GM18526 (cell line): Measurements from ENCODE around the gene SLC35A1.

Experiments
- POLR2A ChIP-seq: IDR thresholded peaks from 3 replicates; pipeline ENCODE4 v1.6.1; 2011; ENCODE audit not compliant: insufficient read length; ENCODE audit errors: extremely low read depth

SLC35A1 gene

GRCh38 chr6:87553159-87553765, 80.5 kb downstream of the SLC35A1 start:
- TF ChIP-seq POLR2A, result no peak

DNA sequence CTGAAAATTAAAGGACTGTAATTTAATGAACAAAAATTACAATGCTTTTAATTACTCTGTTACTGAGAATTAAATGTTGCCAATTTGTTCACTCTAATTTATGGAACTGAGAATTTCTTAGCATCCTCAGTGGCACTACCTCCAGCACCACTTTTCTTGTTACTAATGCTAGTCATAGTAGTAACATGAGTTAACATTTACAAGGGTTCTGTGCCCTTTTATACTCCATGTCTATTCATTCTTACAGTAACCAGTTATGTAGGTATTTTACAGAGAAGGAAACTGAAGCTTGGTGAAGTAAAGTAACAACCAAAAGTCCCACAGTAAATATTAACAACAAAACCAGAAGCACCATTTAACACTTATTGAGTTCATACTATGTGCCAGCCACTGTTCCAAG, 82.7 kb downstream of the SLC35A1 start:
- no peak for TF ChIP-seq POLR2A

DNA sequence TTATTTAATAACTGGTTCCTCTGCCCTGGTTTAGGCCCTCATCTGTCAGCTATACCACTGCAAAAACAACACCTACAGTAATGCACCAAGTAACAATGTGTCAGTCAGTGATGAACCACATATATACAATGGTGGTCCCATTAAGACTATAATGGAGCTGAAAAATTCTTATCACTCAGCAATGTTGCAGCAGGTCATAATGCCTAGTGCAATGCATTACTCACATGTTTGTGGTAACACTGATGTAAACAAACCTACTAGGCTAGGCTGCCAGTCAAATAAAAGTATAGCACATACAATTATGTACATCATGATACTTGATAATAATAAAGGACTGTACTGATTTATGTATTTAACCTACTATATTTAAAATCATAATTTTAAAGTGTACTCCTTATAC, 85.7 kb downstream of the SLC35A1 start:
- TF ChIP-seq POLR2A, result no peak

- TF ChIP-seq POLR2A, result no peak
Measured at GRCh38 chr6:87561017-87561416, 88.2 kb downstream of the SLC35A1 start.
